ENCODE results near the gene VPS8. TPM values are rescaled to one million over a fixed set of nuclear protein-coding genes. Genes with fewer than 3 reads are reported as not detected.

Gene VPS8
- total and polyA plus RNA-seq, 11 donors: 15.7 to 122 (median 74.3) TPM

DNA sequence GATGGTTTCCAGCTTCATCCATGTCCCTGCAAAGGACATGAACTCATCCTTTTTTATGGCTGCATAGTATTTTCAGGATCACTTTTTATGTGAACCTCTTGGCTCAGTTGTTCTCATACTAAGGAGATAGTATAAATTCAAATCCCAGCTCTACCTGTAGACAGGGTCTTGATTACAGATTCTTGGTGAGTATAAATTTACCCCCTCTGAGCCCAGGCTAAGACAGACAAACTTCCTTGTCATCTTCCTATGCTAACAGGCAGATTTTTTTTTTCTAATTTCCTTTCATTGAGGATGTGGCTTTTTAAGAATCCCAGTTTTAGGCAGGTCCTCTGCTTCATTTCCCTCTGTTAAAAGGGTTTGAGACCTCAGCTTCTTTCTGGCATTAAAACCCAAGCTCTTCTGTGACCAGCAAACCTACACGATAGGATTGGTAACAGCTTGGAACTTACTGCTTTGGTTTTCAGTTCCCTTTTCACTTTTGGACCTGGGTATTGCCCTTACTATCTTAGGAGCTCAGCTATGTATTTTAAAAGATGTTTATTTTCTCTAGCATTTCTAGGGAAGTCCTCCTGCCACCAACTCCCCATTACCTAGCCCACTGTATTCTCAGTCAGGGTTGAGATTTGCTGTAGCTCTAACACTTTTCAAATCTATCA is 72.5 kb downstream of the VPS8 start:
- no peaks in the 10 kb centered on the region for H3K27me3 ChIP-seq
- intact Hi-C loops (cut with DNase I): no loop called here
- H3K36me3 ChIP-seq: peaks cover 0 to 90% (median 46%) of the 10 kb centered on the region in 9 donors
- no peaks in the 10 kb centered on the region for H3K4me1 ChIP-seq
- H3K9me3 ChIP-seq: no peaks in the 10 kb centered on the region
- no peak overlapping the region for H3K27ac ChIP-seq
- WGBS, 4 donors: 88 to 97% (median 95%) methylated on average over 1 of the region's 1 CpG
- TF ChIP-seq, protein P1, sequence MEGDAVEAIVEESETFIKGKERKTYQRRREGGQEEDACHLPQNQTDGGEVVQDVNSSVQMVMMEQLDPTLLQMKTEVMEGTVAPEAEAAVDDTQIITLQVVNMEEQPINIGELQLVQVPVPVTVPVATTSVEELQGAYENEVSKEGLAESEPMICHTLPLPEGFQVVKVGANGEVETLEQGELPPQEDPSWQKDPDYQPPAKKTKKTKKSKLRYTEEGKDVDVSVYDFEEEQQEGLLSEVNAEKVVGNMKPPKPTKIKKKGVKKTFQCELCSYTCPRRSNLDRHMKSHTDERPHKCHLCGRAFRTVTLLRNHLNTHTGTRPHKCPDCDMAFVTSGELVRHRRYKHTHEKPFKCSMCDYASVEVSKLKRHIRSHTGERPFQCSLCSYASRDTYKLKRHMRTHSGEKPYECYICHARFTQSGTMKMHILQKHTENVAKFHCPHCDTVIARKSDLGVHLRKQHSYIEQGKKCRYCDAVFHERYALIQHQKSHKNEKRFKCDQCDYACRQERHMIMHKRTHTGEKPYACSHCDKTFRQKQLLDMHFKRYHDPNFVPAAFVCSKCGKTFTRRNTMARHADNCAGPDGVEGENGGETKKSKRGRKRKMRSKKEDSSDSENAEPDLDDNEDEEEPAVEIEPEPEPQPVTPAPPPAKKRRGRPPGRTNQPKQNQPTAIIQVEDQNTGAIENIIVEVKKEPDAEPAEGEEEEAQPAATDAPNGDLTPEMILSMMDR (IDR thresholded peaks at IDR 0.05): no peak
- no peak for TF ChIP-seq POLR2A (IDR thresholded peaks at IDR 0.05)
- DNase-seq: no peak
- ATAC-seq: no peak
- no peak overlapping the region for H3K4me3 ChIP-seq

DNA sequence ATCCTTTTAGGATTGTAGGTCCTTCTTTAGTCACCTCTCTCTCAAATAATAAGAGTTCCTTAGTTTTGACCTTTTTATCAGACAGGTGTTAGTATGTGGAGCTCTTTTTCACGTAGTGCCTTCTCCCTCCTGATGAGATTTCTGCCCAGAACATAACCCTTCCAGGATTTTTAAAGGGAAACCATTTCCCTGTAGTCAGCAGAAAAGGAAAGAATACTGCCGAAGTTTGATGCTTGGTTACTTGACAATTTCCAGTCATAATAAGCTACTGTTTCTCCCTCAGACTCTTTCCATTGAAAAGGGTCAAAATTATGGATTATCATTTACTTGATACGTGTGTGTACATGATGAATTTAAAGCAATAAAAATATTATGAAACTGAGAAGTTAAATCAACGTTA is 73.1 kb downstream of the VPS8 start:
- WGBS, 4 donors: 84 to 87% (median 86%) methylated on average over 4 of the region's 4 CpGs
- no peak for ATAC-seq

DNA sequence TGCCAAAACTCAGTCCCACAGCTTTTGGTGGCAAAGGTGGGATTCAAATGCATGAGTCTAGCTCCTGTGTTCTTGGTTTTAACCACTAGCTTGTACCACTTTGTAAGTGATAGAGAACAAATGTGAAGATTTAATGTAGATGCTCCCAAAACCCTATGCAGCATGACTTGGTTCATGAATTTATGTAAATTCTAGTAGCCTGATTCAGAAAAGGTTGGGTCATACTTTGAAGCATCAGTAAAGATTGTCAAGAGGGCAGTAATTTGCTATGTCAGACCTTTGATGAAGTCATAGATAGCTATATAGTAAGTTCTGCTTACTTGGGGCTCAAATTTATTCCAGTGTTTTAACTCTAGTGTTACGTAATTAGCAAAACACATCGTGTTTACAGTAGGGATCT is 75.6 kb downstream of the VPS8 start:
- H3K4me3 ChIP-seq: no peak overlapping the region
- TF ChIP-seq, protein P1 (IDR thresholded peaks at IDR 0.05): no peak
- no peak for DNase-seq
- intact Hi-C loops (cut with DNase I): no loop called here
- H3K36me3 ChIP-seq: peaks cover 0 to 83% (median 51%) of the 10 kb centered on the region in 9 donors
- H3K27me3 ChIP-seq: no peaks in the 10 kb centered on the region
- no peaks in the 10 kb centered on the region for H3K9me3 ChIP-seq
- ATAC-seq: no peak
- no peaks in the 10 kb centered on the region for H3K4me1 ChIP-seq
- WGBS, 4 donors: 91 to 96% (median 94%) methylated on average over 2 of the region's 2 CpGs
- no peak overlapping the region for H3K27ac ChIP-seq

More for the DNA sequence above, 73.1 kb downstream of the VPS8 start:
- no peak for DNase-seq
- Histone ChIP-seq H3K36me3 (peaks cover 0 to 90% (median 47%) of the 10 kb centered on the region in 9 donors), H3K9me3 (no peaks in the 10 kb centered on the region), H3K4me1 (no peaks in the 10 kb centered on the region), H3K27ac (no peak overlapping the region), H3K4me3 (no peak overlapping the region), H3K27me3 (no peaks in the 10 kb centered on the region)
- TF ChIP-seq POLR2A (IDR thresholded peaks at IDR 0.05): no peak
- TF ChIP-seq, protein P1 (IDR thresholded peaks at IDR 0.05): no peak
- intact Hi-C loops (cut with DNase I): no loop called here

DNA sequence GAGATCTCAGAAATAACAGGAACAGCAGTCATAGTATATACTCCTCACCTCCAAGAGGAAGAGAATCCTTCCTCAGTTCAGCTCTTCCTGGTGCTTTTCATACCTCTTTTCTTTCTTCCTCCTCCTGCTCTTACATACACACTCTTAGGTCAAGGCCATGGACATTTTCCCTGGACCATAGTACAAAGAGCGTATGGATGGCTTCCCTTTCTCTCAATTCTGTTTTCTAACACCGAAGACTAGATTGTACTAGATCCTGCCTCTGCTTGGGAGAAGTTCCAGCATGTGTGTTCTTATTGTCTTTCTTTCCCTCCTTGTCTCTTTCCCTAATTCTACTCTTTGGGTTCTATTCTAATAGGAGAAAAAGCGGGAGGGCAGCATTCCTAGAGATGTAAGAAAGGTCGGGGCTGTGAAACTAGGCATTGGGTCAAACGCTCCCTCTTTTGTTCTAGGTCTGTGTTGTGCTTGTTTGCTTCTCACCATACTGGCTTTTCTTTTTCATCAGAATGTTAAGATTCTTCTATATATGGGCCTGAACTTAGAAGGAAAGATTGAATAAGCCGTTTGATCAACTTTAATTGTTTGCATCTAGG is 77.4 kb downstream of the VPS8 start:
- Histone ChIP-seq H3K27me3 (no peaks in the 10 kb centered on the region), H3K36me3 (peaks cover 0 to 81% (median 47%) of the 10 kb centered on the region in 9 donors), H3K4me1 (no peaks in the 10 kb centered on the region), H3K9me3 (no peaks in the 10 kb centered on the region), H3K4me3 (no peak overlapping the region), H3K27ac (no peak overlapping the region)
- intact Hi-C loops (cut with DNase I): no loop called here
- 93 to 95% (median 94%) methylated on average over 6 of the region's 6 CpGs for WGBS, 4 donors
- TF ChIP-seq, protein P1 (IDR thresholded peaks at IDR 0.05): no peak
- TF ChIP-seq POLR2A (IDR thresholded peaks at IDR 0.05): no peak
- DNase-seq (no peak), ATAC-seq (no peak)

All from heart left ventricle (tissue), 16 donors.